ENCODE results near the gene TCOF1.

- TF ChIP-seq CTCF (conservative IDR thresholded peaks at IDR 0.05; ENCODE audit: low read depth, low read length) (no peak), EZH2 (IDR thresholded peaks at IDR 0.05; ENCODE audit: borderline replicate concordance, low read depth, low read length, poor library complexity, severe bottlenecking) (no peak)
Observed at GRCh38 chr5:150355791-150356190, 1.7 kb upstream of the TCOF1 start.
